Ovary (tissue), 3 donors: ENCODE data around the gene OR52M1.

Experiments used
- CTCF ChIP-seq, 3 donors: fragments of 450-650 bp in 2 of 3; fragments of 200-600 bp in 1 of 3; IDR thresholded peaks; one replicate each; pipeline versions ENCODE4 v1.5.1 to v1.8.0; 2016 to 2022; ENCODE audit warnings: antibody characterized with exemption in 3 of 3, mild to moderate bottlenecking in 1 of 3
- EP300 ChIP-seq: sonication (generic); formaldehyde crosslinking; IDR thresholded peaks from one replicate; pipeline ENCODE4 v1.6.1; 2017; ENCODE audit warnings: antibody characterized with exemption
- POLR2A ChIP-seq: fragments of 450-650 bp; IDR thresholded peaks from one replicate; pipeline ENCODE4 v1.6.1; 2017; ENCODE audit warnings: antibody characterized with exemption, mild to moderate bottlenecking, moderate library complexity
- donor health status: DM: no; HTN: no; CAD: no.

DNA sequence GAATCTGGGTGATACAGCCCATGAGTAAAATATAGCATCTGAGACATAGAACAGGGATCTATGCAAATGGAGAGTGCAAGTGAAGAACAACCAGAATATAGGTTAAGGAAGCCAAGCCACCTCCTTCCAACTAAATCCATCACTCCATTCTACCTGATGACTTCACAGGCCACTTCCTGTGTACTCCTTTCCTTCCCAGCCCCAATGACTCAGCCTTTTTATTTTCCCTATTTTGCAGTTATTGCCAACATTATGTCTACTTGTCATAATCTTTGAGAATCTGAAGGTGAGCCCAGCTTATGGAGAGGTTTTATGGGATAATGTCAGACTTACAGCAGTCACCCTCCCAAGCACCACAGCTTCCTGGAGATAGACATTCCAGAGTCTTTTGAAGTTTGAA lies 1.4 kb upstream of the OR52M1 start:
- TF ChIP-seq CTCF (IDR thresholded peaks at IDR 0.05) (no peak), POLR2A (no peak), EP300 (no peak)
